Spleen (tissue), 7 donors: ENCODE data around the gene ATP6V1C2.

Source experiments
- CTCF ChIP-seq, 11 experiments: fragments of 200-600 bp in 7 of 11; fragments of 450-650 bp in 4 of 11; sonication (generic) in 4 of 11; IDR thresholded peaks in 8 of 11; conservative IDR thresholded peaks in 3 of 11; 1 replicate in 7 of 11; 2 replicates in 4 of 11; pipeline versions ENCODE4 v1.4.0 to v1.8.0; 2016 to 2021; ENCODE audit warnings: antibody characterized with exemption in 11 of 11, inconsistent platforms in 4 of 11, mild to moderate bottlenecking in 1 of 11
- POLR2A ChIP-seq, 3 donors: fragments of 450-650 bp; IDR thresholded peaks; one replicate each; pipeline ENCODE4 v1.5.1; 2017; ENCODE audit warnings: antibody characterized with exemption in 3 of 3, mild to moderate bottlenecking in 1 of 3
- donor health status: DM: no; HTN: no; CAD: no; lungs with moderate emphysema.
- donor health status: DM: no; HTN: no; CAD: no.
- donor health status: DM: no; HTN: no; CAD: no.

GRCh38 chr2:10812362-10813162, 91.1 kb downstream of the ATP6V1C2 start, which contains the start of gene PDIA6:
- TF ChIP-seq CTCF (IDR thresholded peaks at IDR 0.05 in 8 of 11, conservative IDR thresholded peaks at IDR 0.05 in 3 of 11): peak in 6 of 11 experiments; percentile 7 to 52 (median 42)
- peak in 1 of 3 donors; percentile 54 for TF ChIP-seq POLR2A (IDR thresholded peaks at IDR 0.05)
